H1 (cell line): Measurements from ENCODE around the gene DOCK6. TPM values are rescaled to one million over a fixed set of nuclear protein-coding genes. Genes with fewer than 3 reads are reported as not detected.

Experiments used
- CTCF ChIA-PET: fragments of 300-600 bp; sonication (Branson Sonifier 250); formaldehyde crosslinking; loops from one replicate; lab custom pipeline; 2021; ENCODE audit not compliant: partially characterized antibody; lab: Charles Lee
- POLR2A ChIA-PET: fragments of 300-600 bp; sonication (Branson Sonifier 250); formaldehyde crosslinking; loops from one replicate; lab custom pipeline; 2021; ENCODE audit warnings: inconsistent platforms; ENCODE audit not compliant: partially characterized antibody; lab: Charles Lee
- DNase-seq, 2 experiments: peaks; one replicate each; pipeline versions ENCODE4 v3.0.0 to v3.0.0-alpha.2; 2010 to 2022; ENCODE audit warnings: low spot score in 2 of 2, low read depth in 1 of 2, mixed read lengths in 1 of 2
- FAIRE-seq: peaks from 2 replicates; lab custom pipeline; 2011; peaks lifted over from hg19 to GRCh38; lab: Jason Lieb, UNC
- H2AFZ ChIP-seq: 2 replicates; pipeline ENCODE4 v1.8.1; 2012; ENCODE audit warnings: low read length, inconsistent platforms
- H2AK5ac ChIP-seq: 2 replicates; pipeline ENCODE4 v1.6.1; 2013; ENCODE audit warnings: low read depth, low read length
- H2BK120ac ChIP-seq: replicated peaks from 2 replicates; pipeline ENCODE3; 2013; ENCODE audit warnings: low read depth, low read length, inconsistent platforms
- H2BK12ac ChIP-seq: 2 replicates; pipeline ENCODE4 v1.6.1; 2013; ENCODE audit warnings: low read depth, low read length
- H2BK15ac ChIP-seq: 2 replicates; pipeline ENCODE4 v1.6.1; 2013; ENCODE audit warnings: low read length
- H2BK20ac ChIP-seq: 2 replicates; pipeline ENCODE4 v1.6.1; 2013; ENCODE audit warnings: low read length
- H2BK5ac ChIP-seq: 2 replicates; pipeline ENCODE4 v1.6.1; 2013; ENCODE audit warnings: low read depth, low read length
- H3K14ac ChIP-seq: 2 replicates; pipeline ENCODE4 v1.6.1; 2013; ENCODE audit warnings: inconsistent platforms; ENCODE audit not compliant: insufficient read length
- H3K18ac ChIP-seq: 2 replicates; pipeline ENCODE4 v1.6.1; 2013; ENCODE audit warnings: low read length; ENCODE audit errors: extremely low read depth
- H3K23ac ChIP-seq: 2 replicates; pipeline ENCODE4 v1.6.1; 2013; ENCODE audit warnings: inconsistent platforms; ENCODE audit not compliant: insufficient read length
- H3K23me2 ChIP-seq: 2 replicates; pipeline ENCODE4 v1.6.1; 2013; ENCODE audit warnings: low read depth, low read length
- H3K27ac ChIP-seq: 2 replicates; pipeline ENCODE4 v1.6.1; 2011; ENCODE audit warnings: low read depth, low read length, inconsistent platforms
- H3K27me3 ChIP-seq, 4 experiments: replicated peaks in 1 of 4; 1 replicate in 1 of 4; 2 replicates in 3 of 4; pipeline versions ENCODE4 v1.6.1 to v1.8.1; 2011 to 2013; ENCODE audit warnings: low read length in 3 of 4, mild to moderate bottlenecking in 3 of 4, inconsistent platforms in 2 of 4, mixed read lengths in 2 of 4, moderate library complexity in 1 of 4; ENCODE audit not compliant: control insufficient read depth in 3 of 4, insufficient read depth in 3 of 4; ENCODE audit errors: extremely low read depth in 1 of 4
- H3K36me3 ChIP-seq, 4 experiments: 2 replicates each; pipeline versions ENCODE4 v1.6.1 to v1.8.1; 2011 to 2013; ENCODE audit warnings: mild to moderate bottlenecking in 4 of 4, low read length in 3 of 4, moderate library complexity in 2 of 4, control low read depth in 1 of 4, inconsistent platforms in 1 of 4; ENCODE audit not compliant: insufficient read depth in 4 of 4, control insufficient read depth in 2 of 4
- H3K4ac ChIP-seq: replicated peaks from 2 replicates; pipeline ENCODE3; 2013; ENCODE audit warnings: low read length, low read depth, mixed read lengths, inconsistent platforms; ENCODE audit not compliant: insufficient read length
- H3K4me1 ChIP-seq, 4 experiments: replicated peaks in 1 of 4; 1 replicate in 1 of 4; 2 replicates in 3 of 4; pipeline versions ENCODE4 v1.6.1 to v1.8.1; 2011 to 2013; ENCODE audit warnings: low read length in 3 of 4, inconsistent platforms in 2 of 4, mixed read lengths in 1 of 4; ENCODE audit not compliant: insufficient read depth in 4 of 4, control insufficient read depth in 3 of 4
- H3K4me2 ChIP-seq, 2 experiments: 2 replicates each; pipeline versions ENCODE4 v1.6.1 to v1.8.1; 2011 to 2013; ENCODE audit warnings: low read depth in 2 of 2, low read length in 2 of 2, control low read depth in 1 of 2, inconsistent platforms in 1 of 2, mild to moderate bottlenecking in 1 of 2; ENCODE audit not compliant: insufficient read depth in 1 of 2
- H3K4me3 ChIP-seq, 4 experiments: fragments of 200-600, 300-600 bp in 1 of 4; sonication (generic), shearing (Covaris generic), sonication (Bioruptor Twin) in 1 of 4; 2 replicates each; pipeline versions ENCODE4 v1.5.1 to v1.8.1; 2011 to 2016; ENCODE audit warnings: low read length in 4 of 4, low read depth in 3 of 4, control low read depth in 2 of 4, inconsistent platforms in 2 of 4, mild to moderate bottlenecking in 2 of 4, mixed read lengths in 1 of 4, moderate library complexity in 1 of 4; ENCODE audit not compliant: insufficient read depth in 2 of 4; ENCODE audit errors: extremely low read depth in 1 of 4
- H3K56ac ChIP-seq: replicated peaks from 2 replicates; pipeline ENCODE3; 2013; ENCODE audit warnings: low read depth, mild to moderate bottlenecking, mixed read lengths, low read length, inconsistent platforms; ENCODE audit not compliant: insufficient read length
- H3K79me1 ChIP-seq: 2 replicates; pipeline ENCODE4 v1.6.1; 2013; ENCODE audit warnings: low read depth, low read length, control low read depth
- H3K79me2 ChIP-seq, 2 experiments: 2 replicates each; pipeline versions ENCODE4 v1.6.1 to v1.8.1; 2012 to 2013; ENCODE audit warnings: low read length in 2 of 2, mild to moderate bottlenecking in 2 of 2, inconsistent platforms in 1 of 2; ENCODE audit not compliant: insufficient read depth in 2 of 2, control insufficient read depth in 1 of 2
- H3K9ac ChIP-seq, 4 experiments: replicated peaks in 1 of 4; 1 replicate in 1 of 4; 2 replicates in 3 of 4; pipeline versions ENCODE4 v1.6.1 to v1.8.1; 2011 to 2013; ENCODE audit warnings: low read depth in 3 of 4, low read length in 3 of 4, control low read depth in 2 of 4, mild to moderate bottlenecking in 2 of 4, moderate library complexity in 2 of 4, inconsistent platforms in 1 of 4; ENCODE audit errors: extremely low read depth in 1 of 4
- H3K9me3 ChIP-seq, 2 experiments: 2 replicates each; pipeline versions ENCODE4 v1.6.1 to v1.8.1; 2012 to 2013; ENCODE audit warnings: mild to moderate bottlenecking in 2 of 2, moderate library complexity in 2 of 2, control low read depth in 1 of 2, inconsistent platforms in 1 of 2, low read depth in 1 of 2, low read length in 1 of 2, mixed read lengths in 1 of 2; ENCODE audit not compliant: insufficient read depth in 2 of 2
- H4K20me1 ChIP-seq, 2 experiments: replicated peaks in 1 of 2; 2 replicates each; pipeline versions ENCODE3 to v1.8.1; 2011 to 2013; ENCODE audit warnings: inconsistent platforms in 2 of 2, low read length in 2 of 2, mild to moderate bottlenecking in 1 of 2; ENCODE audit not compliant: insufficient read depth in 2 of 2, control insufficient read depth in 1 of 2
- H4K5ac ChIP-seq: 2 replicates; pipeline ENCODE4 v1.6.1; 2013; ENCODE audit warnings: low read length, low read depth, mixed read lengths, inconsistent platforms; ENCODE audit not compliant: insufficient read length
- H4K8ac ChIP-seq: 2 replicates; pipeline ENCODE4 v1.8.0; 2013; ENCODE audit warnings: mild to moderate bottlenecking, moderate library complexity, low read length, inconsistent platforms; ENCODE audit not compliant: insufficient read depth; ENCODE audit errors: extremely low read depth
- H4K91ac ChIP-seq: replicated peaks from 2 replicates; pipeline ENCODE3; 2013; ENCODE audit warnings: low read length, mixed read lengths, inconsistent platforms; ENCODE audit not compliant: insufficient read length
- ASH2L ChIP-seq: fragments of 200-600, 300-600 bp; sonication (generic); IDR thresholded peaks from one replicate; pipeline ENCODE4 v1.7.1; 2017; ENCODE audit warnings: low read length
- CTCF ChIP-seq, 3 experiments: IDR thresholded peaks; 1 replicate in 2 of 3; 2 replicates in 1 of 3; pipeline versions ENCODE4 v1.5.1 to v1.6.1; 2011; ENCODE audit warnings: low read length in 3 of 3, mild to moderate bottlenecking in 3 of 3, inconsistent platforms in 2 of 3, low read depth in 1 of 3, moderate library complexity in 1 of 3; ENCODE audit not compliant: insufficient read depth in 1 of 3; ENCODE audit errors: control extremely low read depth in 1 of 3
- E2F6 ChIP-seq: IDR thresholded peaks from 2 replicates; pipeline ENCODE4 v1.6.1; 2012; ENCODE audit warnings: inconsistent platforms
- EP300 ChIP-seq, 2 experiments: IDR thresholded peaks; 1 replicate in 1 of 2; 2 replicates in 1 of 2; pipeline ENCODE4 v1.6.1; 2011 to 2012; ENCODE audit warnings: low read depth in 2 of 2, low read length in 2 of 2, mild to moderate bottlenecking in 2 of 2, borderline replicate concordance in 1 of 2, inconsistent platforms in 1 of 2, moderate library complexity in 1 of 2
- HDAC6 ChIP-seq: IDR thresholded peaks from one replicate; pipeline ENCODE4 v1.7.1; 2012; ENCODE audit warnings: low read depth, mild to moderate bottlenecking, inconsistent platforms, low read length, moderate library complexity
- PHF8 ChIP-seq: fragments of 200-600 bp; sonication (generic); conservative IDR thresholded peaks from 2 replicates; pipeline ENCODE4 v1.7.1; 2012; ENCODE audit warnings: low read depth, mild to moderate bottlenecking, inconsistent platforms, low read length, moderate library complexity
- RAD21 ChIP-seq, 2 experiments: IDR thresholded peaks in 1 of 2; conservative IDR thresholded peaks in 1 of 2; 2 replicates each; pipeline ENCODE4 v1.6.1; 2011; ENCODE audit warnings: low read depth in 2 of 2, low read length in 2 of 2, improper control_type of control experiment in 1 of 2, inconsistent platforms in 1 of 2, mild to moderate bottlenecking in 1 of 2, moderate library complexity in 1 of 2
- SIN3A ChIP-seq, 2 experiments: IDR thresholded peaks in 1 of 2; conservative IDR thresholded peaks in 1 of 2; 2 replicates each; pipeline ENCODE4 v1.6.1; 2011 to 2012; ENCODE audit warnings: low read length in 2 of 2, improper control_type of control experiment in 1 of 2, low read depth in 1 of 2, mild to moderate bottlenecking in 1 of 2
- SIX5 ChIP-seq: IDR thresholded peaks from 2 replicates; pipeline ENCODE4 v1.6.1; 2011; ENCODE audit warnings: mild to moderate bottlenecking, low read depth, low read length
- YY1 ChIP-seq: IDR thresholded peaks from 2 replicates; pipeline ENCODE4 v1.6.1; 2011; ENCODE audit warnings: low read depth, mild to moderate bottlenecking, low read length
- WGBS, 2 experiments: shearing (Covaris generic) in 1 of 2; methylation state at CpG; one replicate each; pipeline versions ENCODE4 v1.1.6 to v1.1.7; 2013 to 2015; ENCODE audit warnings: low lambda C conversion rate in 2 of 2, mixed read lengths in 2 of 2, inconsistent platforms in 1 of 2, low coverage in 1 of 2, missing lambda C conversion rate in 1 of 2; ENCODE audit not compliant: insufficient replicate concordance in 2 of 2, insufficient coverage in 1 of 2, insufficient read length in 1 of 2; ENCODE audit errors: extremely low coverage in 1 of 2, missing lambda C conversion rate in 1 of 2; 5-methylcytosine and 5-hydroxymethylcytosine counted together
- polyA plus RNA-seq, 7 experiments: library from polyadenylated mRNA; depleted of rRNA in 3 of 7; stranded (reverse) in 5 of 7; unstranded in 2 of 7; fragments of >200 nt in 5 of 7; fragments of 200-250 nt in 2 of 7; gene quantifications; 1 replicate in 5 of 7; 2 replicates in 1 of 7; 4 replicates in 1 of 7; pipeline versions ENCODE4 v1.2.1 to v1.2.3, GENCODE V29; 2011 to 2013; ENCODE audit warnings: missing spikeins in 2 of 7, mixed read lengths in 2 of 7
- total RNA-seq: library from RNA; stranded (reverse); fragmentation: NEBNext Ultra II Directional; extraction: Animal tissue kit (Norgen Biotek cat#: 25700); gene quantifications from 2 replicates; pipeline ENCODE4 v1.2.1, GENCODE V29; 2021

DOCK6 gene
- total and polyA plus RNA-seq, 2 of the 8 experiments (the other 6 are each of a cell fraction or from before 2014, with no cell fraction given), result 25.5 to 54.7 TPM

GRCh38 chr19:11194173-11194572 is 68.2 kb downstream of the DOCK6 start:
- no peak overlapping the region for H3K9ac ChIP-seq
- DNase-seq (no peak), FAIRE-seq (no peak)
- H3K56ac ChIP-seq, result no peak overlapping the region
- no peak overlapping the region for H2BK5ac ChIP-seq
- H3K27me3 ChIP-seq, result no peaks in the 10 kb centered on the region
- no peak overlapping the region for H2BK12ac ChIP-seq
- POLR2A ChIA-PET, result no interaction called here
- no peaks in the 10 kb centered on the region for H4K20me1 ChIP-seq
- WGBS, 2 experiments, result 93% methylated on average over 7 of the region's 8 CpGs; no CpG with 5 or more reads in 1 of the 2 experiments
- no peak overlapping the region for H3K4ac ChIP-seq
- H3K4me2 ChIP-seq, result no peak overlapping the region
- H2BK15ac ChIP-seq, result no peak overlapping the region
- H2AK5ac ChIP-seq, result no peak overlapping the region
- H3K23ac ChIP-seq, result no peak overlapping the region
- no peak overlapping the region for H4K5ac ChIP-seq
- no peak overlapping the region for H3K4me3 ChIP-seq
- H3K18ac ChIP-seq, result no peak overlapping the region
- no peaks in the 10 kb centered on the region; the same call in 1 of the 2 replicates for H3K79me1 ChIP-seq
- H3K27ac ChIP-seq, result no peak overlapping the region
- no peak overlapping the region for H2BK120ac ChIP-seq
- no peak overlapping the region for H4K8ac ChIP-seq
- H2BK20ac ChIP-seq, result no peak overlapping the region
- H3K4me1 ChIP-seq, result peaks cover 0 to 3% (median 2%) of the 10 kb centered on the region in 4 experiments; a peak in 4 of 7 replicates
- H4K91ac ChIP-seq, result no peak overlapping the region
- peaks cover 2 to 24% (median 10%) of the 10 kb centered on the region in 4 experiments; a peak in 6 of 8 replicates for H3K36me3 ChIP-seq
- no peaks in the 10 kb centered on the region for H3K9me3 ChIP-seq
- H3K79me2 ChIP-seq, result no peaks in the 10 kb centered on the region
- CTCF ChIA-PET, result interaction anchor here (0.8 to 1.1 kb wide), 2 partner anchors 39 to 42 kb away, joined by 3 to 4 read pairs; no protein-coding TSS in a partner anchor
- peaks cover 6% of the 10 kb centered on the region; the same call in 1 of the 2 replicates for H3K23me2 ChIP-seq
- no peak overlapping the region for H3K14ac ChIP-seq
- no peak overlapping the region for H2AFZ ChIP-seq
- TF ChIP-seq HDAC6 (no peak), E2F6 (no peak), SIX5 (no peak), SIN3A (conservative IDR thresholded peaks at IDR 0.05 in 1 of 2, IDR thresholded peaks at IDR 0.05 in 1 of 2; ENCODE audit: low read depth in 1 of 2, low read length in 2 of 2) (no peak), CTCF (IDR thresholded peaks at IDR 0.05; ENCODE audit: control extremely low read depth in 1 of 3, insufficient read depth in 1 of 3, low read depth in 1 of 3, low read length in 3 of 3) (no peak), YY1 (no peak), EP300 (IDR thresholded peaks at IDR 0.05; ENCODE audit: borderline replicate concordance in 1 of 2, low read depth in 2 of 2, low read length in 2 of 2) (no peak), ASH2L (no peak), PHF8 (no peak), RAD21 (IDR thresholded peaks at IDR 0.05 in 1 of 2, conservative IDR thresholded peaks at IDR 0.05 in 1 of 2; ENCODE audit: low read depth in 2 of 2, low read length in 2 of 2) (no peak)
